MM.1S (cell line): ENCODE results near the gene DPEP2NB.

Source experiments
- DNase-seq: peaks from one replicate; pipeline ENCODE4 v3.0.0-alpha.2; 2015
- H2AFZ ChIP-seq: fragments of 300-600 bp; sonication (generic); 2 replicates; pipeline ENCODE4 v1.6.0; 2016; ENCODE audit warnings: antibody characterized with exemption, low read length
- H3F3A ChIP-seq: fragments of 300-600 bp; sonication (generic); 2 replicates; pipeline ENCODE4 v1.6.1; 2016; ENCODE audit warnings: mild to moderate bottlenecking, antibody characterized with exemption, low read length, moderate library complexity, mixed read lengths; ENCODE audit not compliant: insufficient read depth
- H3K27ac ChIP-seq: fragments of 300-600 bp; sonication (generic); 2 replicates; pipeline ENCODE4 v1.5.1; 2016; ENCODE audit warnings: mild to moderate bottlenecking, low read length
- H3K27me3 ChIP-seq: fragments of 300-600 bp; sonication (generic); replicated peaks from 2 replicates; pipeline ENCODE4 v1.6.0; 2016; ENCODE audit warnings: low read length; ENCODE audit not compliant: insufficient read depth
- H3K36me3 ChIP-seq: fragments of 300-600 bp; sonication (generic); replicated peaks from 2 replicates; pipeline ENCODE4 v1.6.1; 2016; ENCODE audit warnings: mild to moderate bottlenecking, low read length, mixed read lengths; ENCODE audit not compliant: insufficient read depth
- H3K4me1 ChIP-seq: fragments of 300-600 bp; sonication (generic); 2 replicates; pipeline ENCODE4 v1.6.1; 2016; ENCODE audit warnings: low read length, mixed read lengths
- H3K4me2 ChIP-seq: fragments of 300-600 bp; sonication (generic); 2 replicates; pipeline ENCODE4 v1.6.0; 2016; ENCODE audit warnings: low read depth, low read length
- H3K4me3 ChIP-seq: fragments of 300-600 bp; sonication (generic); 2 replicates; pipeline ENCODE4 v1.5.1; 2016; ENCODE audit warnings: low read length, mixed read lengths
- H3K79me2 ChIP-seq: fragments of 300-600 bp; sonication (generic); 2 replicates; pipeline ENCODE4 v1.6.1; 2016; ENCODE audit warnings: mixed run types, low read length, mixed read lengths
- H3K9ac ChIP-seq: fragments of 300-600 bp; sonication (generic); 2 replicates; pipeline ENCODE4 v1.6.1; 2016; ENCODE audit warnings: low read length, mixed read lengths
- H3K9me2 ChIP-seq: fragments of 300-600 bp; sonication (generic); replicated peaks from 2 replicates; pipeline ENCODE4 v1.6.1; 2016; ENCODE audit warnings: mild to moderate bottlenecking, low read length, mixed read lengths; ENCODE audit not compliant: insufficient read depth
- H3K9me3 ChIP-seq: fragments of 300-600 bp; sonication (generic); replicated peaks from 2 replicates; pipeline ENCODE4 v1.6.1; 2016; ENCODE audit warnings: mild to moderate bottlenecking, low read length, mixed read lengths; ENCODE audit not compliant: insufficient read depth
- H4K20me1 ChIP-seq: fragments of 300-600 bp; sonication (generic); 2 replicates; pipeline ENCODE4 v1.6.1; 2016; ENCODE audit warnings: mild to moderate bottlenecking, low read length, moderate library complexity, mixed read lengths; ENCODE audit not compliant: insufficient read depth
- CTCF ChIP-seq: fragments of 300-600 bp; sonication (generic); IDR thresholded peaks from 2 replicates; pipeline ENCODE4 v1.5.1; 2016; ENCODE audit warnings: antibody characterized with exemption, low read length, mixed read lengths
- EZH2 ChIP-seq: fragments of 300-600 bp; sonication (generic); optimal IDR thresholded peaks from 2 replicates; pipeline ENCODE3; 2017; ENCODE audit warnings: low read depth, mild to moderate bottlenecking, antibody characterized with exemption, low read length, mixed read lengths
- EZH2phosphoT487 ChIP-seq: fragments of 300-600 bp; sonication (generic); IDR thresholded peaks from 2 replicates; pipeline ENCODE4 v1.6.1; 2018; ENCODE audit warnings: antibody characterized with exemption, low read length

DPEP2NB gene

DNA sequence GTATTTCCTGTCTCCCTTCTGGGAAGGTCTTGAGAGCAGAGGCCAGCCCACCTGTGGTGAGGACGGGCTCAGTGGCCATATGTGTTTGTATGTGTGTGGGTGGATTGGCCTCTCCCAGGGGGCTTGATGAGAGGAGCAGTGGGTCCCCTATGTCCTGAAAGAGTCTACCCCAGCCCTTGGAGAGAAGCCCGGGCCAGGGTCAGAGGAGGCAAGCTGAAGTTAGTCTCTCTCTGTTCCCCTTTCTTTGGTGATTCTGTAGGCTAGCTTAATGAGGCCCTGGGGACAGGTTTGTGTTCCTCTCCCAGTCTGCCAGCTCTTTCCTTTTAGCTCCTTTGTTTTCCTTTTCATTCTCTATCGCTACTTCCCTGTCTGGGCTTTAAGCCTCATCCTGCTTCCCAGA, 45.7 kb upstream of the DPEP2NB start:
- no peaks in the 10 kb centered on the region for H3K9me3 ChIP-seq
- H3K79me2 ChIP-seq: no peaks in the 10 kb centered on the region
- H3K36me3 ChIP-seq: no peaks in the 10 kb centered on the region
- no peak overlapping the region for H3K4me2 ChIP-seq
- no peak for DNase-seq
- TF ChIP-seq EZH2: no peak
- H4K20me1 ChIP-seq: no peaks in the 10 kb centered on the region
- H3K27ac ChIP-seq: no peak overlapping the region
- H3K27me3 ChIP-seq: no peaks in the 10 kb centered on the region
- H3K4me1 ChIP-seq: no peaks in the 10 kb centered on the region
- no peaks in the 10 kb centered on the region for H3F3A ChIP-seq
- no peak overlapping the region for H3K4me3 ChIP-seq
- H3K9me2 ChIP-seq: no peaks in the 10 kb centered on the region
- H2AFZ ChIP-seq: no peak overlapping the region
- no peak overlapping the region for H3K9ac ChIP-seq

DNA sequence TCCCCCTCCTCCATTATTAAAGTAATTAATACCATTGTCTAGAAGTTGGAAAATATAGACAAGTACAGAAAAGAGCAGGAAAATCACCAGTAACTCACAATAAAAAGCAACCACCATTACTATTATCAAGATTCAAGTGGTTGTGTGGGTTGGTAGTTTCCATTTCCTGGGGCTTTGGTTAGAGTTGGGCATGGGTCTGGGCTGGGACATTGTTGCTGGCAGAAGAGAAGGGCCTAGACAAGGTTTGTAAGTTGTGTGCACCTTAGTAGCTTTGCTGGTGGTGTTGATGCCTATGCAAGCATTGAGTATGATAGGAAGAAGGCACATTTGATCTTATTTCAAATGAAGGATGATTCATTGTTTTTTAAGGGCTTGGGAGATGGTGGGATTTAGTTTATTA, 44.1 kb upstream of the DPEP2NB start:
- no peaks in the 10 kb centered on the region for H3K79me2 ChIP-seq
- no peak overlapping the region for H3K9ac ChIP-seq
- H3K9me3 ChIP-seq: no peaks in the 10 kb centered on the region
- H3F3A ChIP-seq: no peaks in the 10 kb centered on the region
- H4K20me1 ChIP-seq: no peaks in the 10 kb centered on the region
- H3K4me3 ChIP-seq: no peak overlapping the region
- no peaks in the 10 kb centered on the region for H3K27me3 ChIP-seq
- no peak for DNase-seq
- no peak overlapping the region for H2AFZ ChIP-seq
- H3K4me2 ChIP-seq: no peak overlapping the region
- no peak for TF ChIP-seq EZH2phosphoT487
- TF ChIP-seq CTCF: no peak
- TF ChIP-seq EZH2: no peak
- no peaks in the 10 kb centered on the region for H3K9me2 ChIP-seq
- no peaks in the 10 kb centered on the region for H3K36me3 ChIP-seq
- no peak overlapping the region for H3K27ac ChIP-seq
- no peaks in the 10 kb centered on the region for H3K4me1 ChIP-seq

DNA sequence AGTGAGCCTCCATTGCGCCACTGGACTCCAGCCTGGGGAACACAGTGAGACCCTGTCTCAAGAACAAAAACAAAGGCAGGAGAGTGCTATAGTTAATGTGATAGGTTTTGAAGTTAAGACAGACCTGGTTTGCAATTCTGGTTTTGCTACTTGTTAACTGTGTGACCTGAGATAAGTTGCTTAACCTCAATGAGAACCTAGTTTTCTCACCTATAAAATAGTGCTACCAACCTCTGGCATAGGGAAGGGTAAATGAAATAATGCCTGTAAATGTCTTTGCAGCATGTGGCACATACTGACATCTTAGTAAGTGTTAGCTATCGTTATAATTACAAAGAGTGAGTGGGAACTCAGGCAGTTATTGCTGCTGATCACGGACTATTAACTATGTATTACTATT, 39.7 kb upstream of the DPEP2NB start:
- no peaks in the 10 kb centered on the region for H3K9me2 ChIP-seq
- H3K9ac ChIP-seq: no peak overlapping the region
- no peak overlapping the region for H3K27ac ChIP-seq
- H2AFZ ChIP-seq: no peak overlapping the region
- H3K4me1 ChIP-seq: no peaks in the 10 kb centered on the region
- TF ChIP-seq CTCF: no peak
- TF ChIP-seq EZH2: no peak
- no peak for TF ChIP-seq EZH2phosphoT487
- H3K27me3 ChIP-seq: no peaks in the 10 kb centered on the region
- no peaks in the 10 kb centered on the region for H3F3A ChIP-seq
- H3K36me3 ChIP-seq: 0 out of 2 replicates have a peak, but pooled peaks cover 3% of the 10 kb centered on the region
- no peaks in the 10 kb centered on the region for H3K79me2 ChIP-seq
- no peak for DNase-seq
- H3K4me2 ChIP-seq: no peak overlapping the region
- no peak overlapping the region for H3K4me3 ChIP-seq
- no peaks in the 10 kb centered on the region for H4K20me1 ChIP-seq
- no peaks in the 10 kb centered on the region for H3K9me3 ChIP-seq

GRCh38 chr16:68049449-68049848, 33.7 kb upstream of the DPEP2NB start:
- Histone ChIP-seq H3F3A (no peaks in the 10 kb centered on the region), H3K27ac (no peak overlapping the region), H3K4me2 (no peak overlapping the region), H3K9ac (no peak overlapping the region), H3K79me2 (no peaks in the 10 kb centered on the region), H3K27me3 (no peaks in the 10 kb centered on the region), H4K20me1 (no peaks in the 10 kb centered on the region), H3K4me3 (no peak overlapping the region), H3K9me3 (no peaks in the 10 kb centered on the region), H3K9me2 (no peaks in the 10 kb centered on the region), H3K36me3 (0 out of 2 replicates have a peak, but pooled peaks cover 3% of the 10 kb centered on the region), H2AFZ (no peak overlapping the region), H3K4me1 (no peaks in the 10 kb centered on the region)
- no peak for DNase-seq
- no peak for TF ChIP-seq CTCF
- TF ChIP-seq EZH2phosphoT487: no peak
- TF ChIP-seq EZH2: no peak
